ENCODE results near the gene CXCR6. TPM values are rescaled to one million over a fixed set of nuclear protein-coding genes. Genes with fewer than 3 reads are reported as not detected.

The CXCR6 gene
- polyA plus RNA-seq, 4 donors, result 0.45 to 2.7 (median 1.9) TPM

- 45 to 67% (median 57%) methylated on average over 5 of the region's 5 CpGs for WGBS, 3 donors
- Histone ChIP-seq H3K4me1 (ENCODE audit: control insufficient read depth in 3 of 3, insufficient read depth in 2 of 3, low read depth in 1 of 3, low read length in 2 of 3) (peaks cover 0 to 5% (median under 1%) of the 10 kb centered on the region in 3 donors), H3K36me3 (ENCODE audit: control insufficient read depth in 3 of 3, insufficient read depth in 2 of 3, low read depth in 1 of 3, low read length in 3 of 3) (peaks cover 8 to 38% (median 9%) of the 10 kb centered on the region in 3 donors), H3K27me3 (ENCODE audit: control insufficient read depth in 3 of 3, insufficient read depth in 3 of 3, low read length in 3 of 3) (no peaks in the 10 kb centered on the region), H3K4me3 (ENCODE audit: low read depth in 1 of 3, low read length in 3 of 3) (no peak overlapping the region), H3K27ac (ENCODE audit: low read depth in 1 of 3, low read length in 2 of 3) (peak overlapping the region in 2 of 3 donors; percentile 8 to 51), H3K9me3 (ENCODE audit: control insufficient read depth in 2 of 2, insufficient read depth in 1 of 2, low read depth in 1 of 2, low read length in 1 of 2) (no peaks in the 10 kb centered on the region)
- DNase-seq (peak; percentile 57 to 77), FAIRE-seq (no peak)
These were observed 34.9 kb downstream of the CXCR6 start for GRCh38 chr3:45978006-45978761.

GRCh38 chr3:45979378-45979777 lies 36.1 kb downstream of the CXCR6 start:
- FAIRE-seq (no peak), DNase-seq (no peak)
- H3K4me1 ChIP-seq (ENCODE audit: control insufficient read depth in 3 of 3, insufficient read depth in 2 of 3, low read depth in 1 of 3, low read length in 2 of 3), result peaks cover 0 to 10% (median 7%) of the 10 kb centered on the region in 3 donors
- H3K36me3 ChIP-seq (ENCODE audit: control insufficient read depth in 3 of 3, insufficient read depth in 2 of 3, low read depth in 1 of 3, low read length in 3 of 3), result peaks cover 12 to 41% (median 15%) of the 10 kb centered on the region in 3 donors
- H3K27ac ChIP-seq (ENCODE audit: low read depth in 1 of 3, low read length in 2 of 3), result peak overlapping the region in 2 of 3 donors; percentile 50 to 76
- H3K27me3 ChIP-seq (ENCODE audit: control insufficient read depth in 3 of 3, insufficient read depth in 3 of 3, low read length in 3 of 3), result no peaks in the 10 kb centered on the region
- H3K9me3 ChIP-seq (ENCODE audit: control insufficient read depth in 2 of 2, insufficient read depth in 1 of 2, low read depth in 1 of 2, low read length in 1 of 2), result no peaks in the 10 kb centered on the region
- no peak overlapping the region for H3K4me3 ChIP-seq (ENCODE audit: low read depth in 1 of 3, low read length in 3 of 3)
- 82 to 86% (median 85%) methylated on average over 4 of the region's 4 CpGs for WGBS, 3 donors

DNA sequence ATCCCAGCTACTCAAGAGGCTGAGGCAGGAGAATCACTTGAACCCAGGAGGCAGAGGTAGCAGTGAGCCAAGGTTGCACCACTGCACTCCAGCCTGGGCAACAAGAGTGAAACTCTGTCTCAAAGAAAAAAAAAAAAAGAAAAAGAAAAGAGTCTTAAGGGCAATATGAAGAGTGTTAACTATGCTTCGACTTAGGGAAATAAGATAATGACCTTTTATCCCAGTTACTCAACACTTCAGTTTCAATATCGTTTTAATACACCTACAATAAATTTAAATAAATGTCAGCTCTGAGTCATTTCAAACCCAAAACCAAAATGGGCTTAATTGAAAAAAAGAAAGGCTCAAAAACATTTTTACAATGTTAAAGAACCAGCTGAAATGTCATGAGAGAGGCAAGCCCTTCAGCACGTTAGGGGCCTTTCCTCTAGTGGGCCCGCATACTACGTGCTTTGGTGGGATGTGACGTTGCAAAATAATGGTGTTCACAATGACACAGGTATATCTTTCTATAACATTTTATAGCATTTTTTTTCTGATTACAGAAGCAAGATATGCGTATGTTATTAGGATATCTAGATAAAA lies 37.1 kb downstream of the CXCR6 start:
- no peaks in the 10 kb centered on the region for H3K9me3 ChIP-seq (ENCODE audit: control insufficient read depth in 2 of 2, insufficient read depth in 1 of 2, low read depth in 1 of 2, low read length in 1 of 2)
- peaks cover 11 to 39% (median 16%) of the 10 kb centered on the region in 3 donors for H3K36me3 ChIP-seq (ENCODE audit: control insufficient read depth in 3 of 3, insufficient read depth in 2 of 3, low read depth in 1 of 3, low read length in 3 of 3)
- no peaks in the 10 kb centered on the region for H3K27me3 ChIP-seq (ENCODE audit: control insufficient read depth in 3 of 3, insufficient read depth in 3 of 3, low read length in 3 of 3)
- no peak for FAIRE-seq
- H3K27ac ChIP-seq (ENCODE audit: low read depth in 1 of 3, low read length in 2 of 3), result no peak overlapping the region
- DNase-seq, result peak in 1 of 2 donors; percentile 23
- no peak overlapping the region for H3K4me3 ChIP-seq (ENCODE audit: low read depth in 1 of 3, low read length in 3 of 3)
- H3K4me1 ChIP-seq (ENCODE audit: control insufficient read depth in 3 of 3, insufficient read depth in 2 of 3, low read depth in 1 of 3, low read length in 2 of 3), result peaks cover 4 to 19% (median 7%) of the 10 kb centered on the region in 3 donors
- 55 to 76% (median 62%) methylated on average over 7 of the region's 7 CpGs for WGBS, 3 donors

GRCh38 chr3:45980819-45981218 lies 37.6 kb downstream of the CXCR6 start:
- peaks cover 11 to 39% (median 16%) of the 10 kb centered on the region in 3 donors for H3K36me3 ChIP-seq (ENCODE audit: control insufficient read depth in 3 of 3, insufficient read depth in 2 of 3, low read depth in 1 of 3, low read length in 3 of 3)
- DNase-seq (no peak), FAIRE-seq (no peak)
- no peaks in the 10 kb centered on the region for H3K9me3 ChIP-seq (ENCODE audit: control insufficient read depth in 2 of 2, insufficient read depth in 1 of 2, low read depth in 1 of 2, low read length in 1 of 2)
- no peak overlapping the region for H3K4me3 ChIP-seq (ENCODE audit: low read depth in 1 of 3, low read length in 3 of 3)
- H3K27ac ChIP-seq (ENCODE audit: low read depth in 1 of 3, low read length in 2 of 3), result no peak overlapping the region
- WGBS, 3 donors, result 96 to 98% (median 96%) methylated on average over 2 of the region's 2 CpGs
- peaks cover 7 to 24% (median 7%) of the 10 kb centered on the region in 3 donors for H3K4me1 ChIP-seq (ENCODE audit: control insufficient read depth in 3 of 3, insufficient read depth in 2 of 3, low read depth in 1 of 3, low read length in 2 of 3)
- H3K27me3 ChIP-seq (ENCODE audit: control insufficient read depth in 3 of 3, insufficient read depth in 3 of 3, low read length in 3 of 3), result no peaks in the 10 kb centered on the region

- FAIRE-seq, result no peak
- Histone ChIP-seq H3K4me1 (ENCODE audit: control insufficient read depth in 3 of 3, insufficient read depth in 2 of 3, low read depth in 1 of 3, low read length in 2 of 3) (peaks cover 7 to 30% (median 11%) of the 10 kb centered on the region in 3 donors), H3K36me3 (ENCODE audit: control insufficient read depth in 3 of 3, insufficient read depth in 2 of 3, low read depth in 1 of 3, low read length in 3 of 3) (peaks cover 8 to 33% (median 16%) of the 10 kb centered on the region in 3 donors), H3K4me3 (ENCODE audit: low read depth in 1 of 3, low read length in 3 of 3) (no peak overlapping the region), H3K27ac (ENCODE audit: low read depth in 1 of 3, low read length in 2 of 3) (peak overlapping the region in 1 of 3 donors; percentile 48), H3K9me3 (ENCODE audit: control insufficient read depth in 2 of 2, insufficient read depth in 1 of 2, low read depth in 1 of 2, low read length in 1 of 2) (no peaks in the 10 kb centered on the region), H3K27me3 (ENCODE audit: control insufficient read depth in 3 of 3, insufficient read depth in 3 of 3, low read length in 3 of 3) (no peaks in the 10 kb centered on the region)
- 42 to 63% (median 57%) methylated on average over 2 of the region's 2 CpGs for WGBS, 3 donors
- peak in 1 of 2 donors; percentile 37 for DNase-seq
These were observed 38.2 kb downstream of the CXCR6 start for GRCh38 chr3:45981346-45982074.

- H3K36me3 ChIP-seq (ENCODE audit: control insufficient read depth in 3 of 3, insufficient read depth in 2 of 3, low read depth in 1 of 3, low read length in 3 of 3), result peaks cover 8 to 28% (median 13%) of the 10 kb centered on the region in 3 donors
- H3K4me3 ChIP-seq (ENCODE audit: low read depth in 1 of 3, low read length in 3 of 3), result no peak overlapping the region
- 81 to 86% (median 81%) methylated on average over 3 of the region's 3 CpGs for WGBS, 3 donors
- no peak for DNase-seq
- FAIRE-seq, result no peak
- H3K4me1 ChIP-seq (ENCODE audit: control insufficient read depth in 3 of 3, insufficient read depth in 2 of 3, low read depth in 1 of 3, low read length in 2 of 3), result peaks cover 10 to 45% (median 22%) of the 10 kb centered on the region in 3 donors
- H3K9me3 ChIP-seq (ENCODE audit: control insufficient read depth in 2 of 2, insufficient read depth in 1 of 2, low read depth in 1 of 2, low read length in 1 of 2), result no peaks in the 10 kb centered on the region
- no peaks in the 10 kb centered on the region for H3K27me3 ChIP-seq (ENCODE audit: control insufficient read depth in 3 of 3, insufficient read depth in 3 of 3, low read length in 3 of 3)
- H3K27ac ChIP-seq (ENCODE audit: low read depth in 1 of 3, low read length in 2 of 3), result peak overlapping the region in 1 of 3 donors; percentile 8
These were observed 40.5 kb downstream of the CXCR6 start for GRCh38 chr3:45983770-45984169.

DNA sequence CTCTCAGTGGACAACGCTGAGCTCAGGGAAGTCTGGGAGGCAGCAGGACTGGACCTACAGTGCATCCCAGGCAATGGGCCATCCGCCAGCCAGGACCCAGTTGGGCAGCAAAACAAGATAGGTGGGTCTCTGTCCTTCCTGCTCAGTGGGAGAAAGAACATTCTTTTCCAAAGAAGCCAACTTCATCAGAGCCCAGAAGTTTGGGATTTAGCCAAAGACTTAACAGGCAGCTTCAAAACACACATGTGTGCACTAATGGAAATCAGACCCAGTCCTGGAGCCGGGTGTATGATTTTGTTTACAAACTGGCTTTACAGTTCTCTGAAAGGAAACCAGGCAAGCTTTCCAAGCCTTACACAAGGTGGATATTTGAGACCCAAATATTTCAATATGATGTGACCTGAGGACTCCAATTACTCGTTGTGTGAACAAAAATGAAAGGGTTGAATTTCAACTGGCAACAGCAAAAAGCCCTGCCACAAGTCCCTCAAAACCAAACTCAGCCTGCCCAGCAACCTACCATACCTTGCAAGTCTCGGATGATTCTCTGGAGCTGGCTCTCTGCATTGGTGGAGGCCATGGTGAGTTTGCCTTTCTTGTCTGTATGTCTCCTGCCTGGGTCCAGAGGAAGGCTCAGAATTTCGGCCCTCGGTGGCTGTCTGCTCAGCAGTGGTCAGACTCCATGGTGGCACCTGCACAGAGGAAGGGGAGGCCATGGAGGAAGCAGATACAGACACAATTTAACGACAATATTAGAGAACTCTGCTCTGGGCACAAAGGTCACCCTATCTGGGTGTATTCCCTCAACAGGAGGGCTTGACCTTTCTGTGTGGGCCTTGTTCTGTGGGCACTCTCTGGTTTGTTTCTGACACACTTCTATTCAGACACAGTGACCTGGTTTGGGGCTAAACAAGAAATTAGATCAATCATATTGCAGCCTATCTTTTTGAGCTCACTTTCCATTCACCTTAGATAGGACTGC lies 41.4 kb downstream of the CXCR6 start:
- Histone ChIP-seq H3K9me3 (ENCODE audit: control insufficient read depth in 2 of 2, insufficient read depth in 1 of 2, low read depth in 1 of 2, low read length in 1 of 2) (no peaks in the 10 kb centered on the region), H3K4me1 (ENCODE audit: control insufficient read depth in 3 of 3, insufficient read depth in 2 of 3, low read depth in 1 of 3, low read length in 2 of 3) (peaks cover 15 to 46% (median 22%) of the 10 kb centered on the region in 3 donors), H3K27me3 (ENCODE audit: control insufficient read depth in 3 of 3, insufficient read depth in 3 of 3, low read length in 3 of 3) (no peaks in the 10 kb centered on the region), H3K27ac (ENCODE audit: low read depth in 1 of 3, low read length in 2 of 3) (peak overlapping the region; percentile 8 to 59 (median 51)), H3K4me3 (ENCODE audit: low read depth in 1 of 3, low read length in 3 of 3) (no peak overlapping the region), H3K36me3 (ENCODE audit: control insufficient read depth in 3 of 3, insufficient read depth in 2 of 3, low read depth in 1 of 3, low read length in 3 of 3) (peaks cover 4 to 28% (median 13%) of the 10 kb centered on the region in 3 donors)
- DNase-seq (peak; percentile 24 to 47), FAIRE-seq (no peak)
- WGBS, 3 donors, result 63 to 84% (median 75%) methylated on average over 8 of the region's 8 CpGs

Data from small intestine (tissue), 7 donors.